ENCODE results near the gene INSM1. TPM values are rescaled to one million over a fixed set of nuclear protein-coding genes. Genes with fewer than 3 reads are reported as not detected.

INSM1 gene
- total RNA-seq, 1 experiment from 2014 or later, result not detected

GRCh38 chr20:20412750-20413149, 44.8 kb downstream of the INSM1 start:
- in situ Hi-C loops (cut with HindIII; ENCODE audit: low sequenced_read_pairs), result no loop called here
- DNase-seq (ENCODE audit: low spot score), result no peak

GRCh38 chr20:20413810-20414281, 45.9 kb downstream of the INSM1 start:
- in situ Hi-C loops (cut with HindIII; ENCODE audit: low sequenced_read_pairs), result no loop called here
- no peak for DNase-seq (ENCODE audit: low spot score)

DNA sequence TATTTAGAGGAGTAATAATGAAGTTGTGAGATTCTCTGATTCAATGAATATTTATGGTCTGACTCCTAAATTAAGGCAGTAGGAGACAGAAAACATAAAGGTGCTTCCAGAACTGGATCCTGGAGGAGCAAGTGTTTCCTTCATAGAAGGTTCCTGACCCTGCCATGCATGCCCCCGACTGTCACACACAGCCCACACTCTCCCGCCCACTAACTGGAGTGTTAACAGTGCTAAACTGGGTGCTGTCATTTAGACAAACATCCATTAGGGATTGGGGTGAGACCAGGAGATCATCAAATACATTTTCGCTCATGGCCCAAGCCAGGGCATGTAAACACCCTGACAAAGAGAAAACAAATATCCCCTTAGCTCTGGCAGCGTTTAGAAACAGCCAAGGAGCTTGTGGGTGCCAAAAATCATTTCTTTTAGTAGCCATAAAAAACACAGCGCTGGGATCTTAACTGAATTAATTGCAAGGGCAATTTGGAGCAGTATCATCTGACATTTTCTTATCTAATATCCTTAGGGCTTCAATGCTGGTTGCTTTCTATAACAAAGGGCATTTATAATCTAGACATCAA, 46.8 kb downstream of the INSM1 start:
- no peak for DNase-seq (ENCODE audit: low spot score)
- in situ Hi-C loops (cut with HindIII; ENCODE audit: low sequenced_read_pairs), result no loop called here

DNA sequence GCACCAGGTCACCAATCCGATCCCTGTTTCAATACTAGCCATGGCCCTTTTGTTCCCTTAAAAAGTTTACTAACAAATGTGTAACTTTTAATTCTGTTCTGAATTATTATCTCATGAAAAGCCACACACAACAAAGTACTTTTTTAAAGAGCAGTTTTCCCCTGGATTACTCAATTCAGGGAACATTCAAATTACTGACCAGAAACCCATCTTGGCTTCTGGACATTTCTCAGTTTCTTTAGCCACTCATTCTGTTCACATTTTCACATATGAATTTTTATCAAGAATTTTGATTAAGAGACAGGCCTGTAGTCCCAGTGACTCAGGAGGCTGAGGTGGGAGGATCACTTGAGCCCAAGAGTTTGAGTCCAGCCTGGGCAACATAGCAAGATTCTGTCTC, 47.4 kb downstream of the INSM1 start:
- in situ Hi-C loops (cut with HindIII; ENCODE audit: low sequenced_read_pairs), result no loop called here
- DNase-seq (ENCODE audit: low spot score), result no peak

DNA sequence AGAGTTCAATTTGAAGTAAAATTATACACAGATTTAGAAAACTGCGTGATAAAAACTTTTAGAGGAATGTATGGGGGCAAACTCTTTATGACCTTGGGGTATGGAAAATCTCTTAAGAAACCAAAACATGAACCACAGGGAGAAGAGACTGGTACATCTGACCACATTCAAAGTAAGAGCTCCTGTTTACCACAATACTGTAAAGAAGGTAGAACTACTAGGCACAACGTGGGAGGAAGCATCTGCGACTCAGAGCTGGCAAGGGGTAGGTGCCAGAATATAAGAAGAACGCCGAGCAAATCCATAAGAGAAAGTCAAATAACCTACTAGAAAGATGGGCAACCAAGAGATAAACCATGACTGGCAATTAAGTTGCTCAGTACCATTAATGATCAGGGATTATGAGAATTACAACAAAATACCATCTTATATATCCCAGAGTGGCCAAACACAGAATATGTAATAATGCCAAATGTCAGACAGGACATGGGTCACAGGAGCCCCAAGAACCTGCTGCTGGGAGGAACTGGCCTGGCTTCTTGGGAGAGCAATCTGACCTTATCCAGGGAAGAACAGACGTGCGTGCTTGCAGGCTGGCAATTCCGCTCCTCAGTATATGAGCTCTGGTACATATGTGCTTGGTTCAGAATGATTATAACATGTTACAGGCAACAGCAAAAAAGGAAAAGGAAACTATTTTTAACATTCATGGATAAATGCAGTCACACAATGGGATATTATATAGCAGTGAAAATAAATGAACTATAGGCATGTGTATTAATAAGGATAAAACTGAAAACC, 50.2 kb downstream of the INSM1 start:
- in situ Hi-C loops (cut with HindIII; ENCODE audit: low sequenced_read_pairs), result no loop called here

More for the DNA sequence above, 50.2 kb downstream of the INSM1 start:
- no peak for DNase-seq (ENCODE audit: low spot score)

Measured in G401 (cell line).